ENCODE data around the gene EXOC6B.

EXOC6B gene

GRCh38 chr2:72603481-72603880 lies 222.4 kb downstream of the EXOC6B start:
- no peak for TF ChIP-seq FOXM1 (IDR thresholded peaks at IDR 0.05; ENCODE audit: borderline replicate concordance, low read depth)
- TF ChIP-seq CREB1 (IDR thresholded peaks at IDR 0.05; ENCODE audit: low read depth), result no peak
- TF ChIP-seq NFIC (IDR thresholded peaks at IDR 0.05), result no peak
- no peak for TF ChIP-seq EGR1 (IDR thresholded peaks at IDR 0.05)
- no peak for TF ChIP-seq YY1 (IDR thresholded peaks at IDR 0.05; ENCODE audit: low read depth)
- TF ChIP-seq CEBPB (IDR thresholded peaks at IDR 0.05), result no peak
- TF ChIP-seq TEAD4 (IDR thresholded peaks at IDR 0.05), result no peak
- TF ChIP-seq EP300 (IDR thresholded peaks at IDR 0.05; ENCODE audit: borderline replicate concordance), result no peak
- no peak for TF ChIP-seq ZBTB7A (IDR thresholded peaks at IDR 0.05; ENCODE audit: low read depth)
- no peak for TF ChIP-seq RAD21 (IDR thresholded peaks at IDR 0.05; ENCODE audit: low read depth)
- TF ChIP-seq MAX (IDR thresholded peaks at IDR 0.05), result no peak
- no peak for TF ChIP-seq TCF12 (IDR thresholded peaks at IDR 0.05; ENCODE audit: low read depth)
- TF ChIP-seq USF1 (IDR thresholded peaks at IDR 0.05), result no peak
- TF ChIP-seq TAF1 (IDR thresholded peaks at IDR 0.05; ENCODE audit: low read depth), result no peak

GRCh38 chr2:72602711-72603110 lies 223.1 kb downstream of the EXOC6B start:
- no peak for TF ChIP-seq ZBTB7A (IDR thresholded peaks at IDR 0.05; ENCODE audit: low read depth)
- TF ChIP-seq USF1 (IDR thresholded peaks at IDR 0.05), result no peak
- no peak for TF ChIP-seq CREB1 (IDR thresholded peaks at IDR 0.05; ENCODE audit: low read depth)
- TF ChIP-seq YY1 (IDR thresholded peaks at IDR 0.05; ENCODE audit: low read depth), result no peak
- no peak for TF ChIP-seq TCF12 (IDR thresholded peaks at IDR 0.05; ENCODE audit: low read depth)
- TF ChIP-seq TAF1 (IDR thresholded peaks at IDR 0.05; ENCODE audit: low read depth), result no peak
- TF ChIP-seq TEAD4 (IDR thresholded peaks at IDR 0.05), result no peak

GRCh38 chr2:72602095-72602494 lies 223.7 kb downstream of the EXOC6B start:
- TF ChIP-seq NFIC (IDR thresholded peaks at IDR 0.05) (no peak), EGR1 (IDR thresholded peaks at IDR 0.05) (no peak), YY1 (IDR thresholded peaks at IDR 0.05; ENCODE audit: low read depth) (no peak), MAX (IDR thresholded peaks at IDR 0.05) (no peak)

- TF ChIP-seq FOXM1 (IDR thresholded peaks at IDR 0.05; ENCODE audit: borderline replicate concordance, low read depth) (no peak), NFIC (IDR thresholded peaks at IDR 0.05) (no peak), CREB1 (IDR thresholded peaks at IDR 0.05; ENCODE audit: low read depth) (no peak), YY1 (IDR thresholded peaks at IDR 0.05; ENCODE audit: low read depth) (no peak), TEAD4 (IDR thresholded peaks at IDR 0.05) (no peak), MAX (IDR thresholded peaks at IDR 0.05) (no peak), RAD21 (IDR thresholded peaks at IDR 0.05; ENCODE audit: low read depth) (no peak), CEBPB (IDR thresholded peaks at IDR 0.05) (no peak), EGR1 (IDR thresholded peaks at IDR 0.05) (no peak), USF1 (IDR thresholded peaks at IDR 0.05) (no peak), TCF12 (IDR thresholded peaks at IDR 0.05; ENCODE audit: low read depth) (no peak), REST (IDR thresholded peaks at IDR 0.05; ENCODE audit: low read depth) (no peak)
Observed at GRCh38 chr2:72583376-72583775, 242.5 kb downstream of the EXOC6B start.

GRCh38 chr2:72581560-72582181 lies 244.2 kb downstream of the EXOC6B start:
- TF ChIP-seq YY1 (IDR thresholded peaks at IDR 0.05; ENCODE audit: low read depth), result no peak
- TF ChIP-seq ZBTB7A (IDR thresholded peaks at IDR 0.05; ENCODE audit: low read depth), result no peak
- TF ChIP-seq TCF12 (IDR thresholded peaks at IDR 0.05; ENCODE audit: low read depth), result no peak
- no peak for TF ChIP-seq NFIC (IDR thresholded peaks at IDR 0.05)
- TF ChIP-seq TEAD4 (IDR thresholded peaks at IDR 0.05), result no peak

- TF ChIP-seq RAD21 (IDR thresholded peaks at IDR 0.05; ENCODE audit: low read depth) (peak; percentile 65), NFIC (IDR thresholded peaks at IDR 0.05) (no peak)
Observed at GRCh38 chr2:72579591-72580180, 246.1 kb downstream of the EXOC6B start.

GRCh38 chr2:72576861-72577260 lies 249.0 kb downstream of the EXOC6B start:
- TF ChIP-seq TAF1 (IDR thresholded peaks at IDR 0.05; ENCODE audit: low read depth), result no peak
- TF ChIP-seq MAX (IDR thresholded peaks at IDR 0.05), result no peak
- TF ChIP-seq NFIC (IDR thresholded peaks at IDR 0.05), result no peak
- no peak for TF ChIP-seq TEAD4 (IDR thresholded peaks at IDR 0.05)
- TF ChIP-seq RAD21 (IDR thresholded peaks at IDR 0.05; ENCODE audit: low read depth), result no peak
- no peak for TF ChIP-seq TCF12 (IDR thresholded peaks at IDR 0.05; ENCODE audit: low read depth)
- TF ChIP-seq EP300 (IDR thresholded peaks at IDR 0.05; ENCODE audit: borderline replicate concordance), result no peak
- TF ChIP-seq ZBTB7A (IDR thresholded peaks at IDR 0.05; ENCODE audit: low read depth), result no peak
- TF ChIP-seq EGR1 (IDR thresholded peaks at IDR 0.05), result no peak
